HepG2 (cell line): ENCODE data around the gene FBXW12. TPM values are rescaled to one million over a fixed set of nuclear protein-coding genes. Genes with fewer than 3 reads are reported as not detected.
A peak's percentile ranks its signal among the peaks of the same experiment; 100 is the strongest.

Source experiments
- ATAD3A ChIP-seq: sonication (generic); formaldehyde crosslinking; IDR thresholded peaks from 2 replicates; pipeline ENCODE4 v1.4.0; 2020; ENCODE audit warnings: missing genetic modification reagents
- CREB1 ChIP-seq, 2 experiments: fragments of 450-650 bp in 1 of 2; IDR thresholded peaks; 2 replicates each; pipeline ENCODE4 v1.6.1; 2016 to 2017; ENCODE audit warnings: control low read depth in 1 of 2, mild to moderate bottlenecking in 1 of 2, missing compliant biosample characterization in 1 of 2, missing genetic modification characterization in 1 of 2
- ELF1 ChIP-seq: sonication (generic); formaldehyde crosslinking; IDR thresholded peaks from 2 replicates; pipeline ENCODE4 v1.4.0; 2020; ENCODE audit warnings: missing genetic modification reagents
- GZF1 ChIP-seq: sonication (generic); formaldehyde crosslinking; IDR thresholded peaks from 2 replicates; pipeline ENCODE4 v1.5.1; 2020; ENCODE audit warnings: mild to moderate bottlenecking, missing genetic modification reagents
- HES4 ChIP-seq: sonication (generic); formaldehyde crosslinking; IDR thresholded peaks from 2 replicates; pipeline ENCODE4 v1.9.0; 2021; ENCODE audit warnings: mild to moderate bottlenecking, missing genetic modification reagents, borderline replicate concordance
- HOXA7 ChIP-seq: sonication (generic); formaldehyde crosslinking; IDR thresholded peaks from 2 replicates; pipeline ENCODE4 v1.8.1; 2022; ENCODE audit warnings: mild to moderate bottlenecking, missing genetic modification reagents, moderate library complexity
- MEIS1 ChIP-seq: sonication (generic); formaldehyde crosslinking; IDR thresholded peaks from 2 replicates; pipeline ENCODE4 v1.9.0; 2021; ENCODE audit warnings: mild to moderate bottlenecking, missing genetic modification reagents, moderate library complexity, borderline replicate concordance
- MXD3 ChIP-seq: IDR thresholded peaks from 2 replicates; pipeline ENCODE4 v1.6.1; 2016; ENCODE audit warnings: mild to moderate bottlenecking, missing biosample characterization, missing genetic modification reagents
- PBX2 ChIP-seq: IDR thresholded peaks from 2 replicates; pipeline ENCODE4 v1.6.1; 2016; ENCODE audit warnings: control low read depth
- RCOR2 ChIP-seq: IDR thresholded peaks from 2 replicates; pipeline ENCODE4 v1.6.1; 2016; ENCODE audit warnings: missing biosample characterization, missing genetic modification reagents
- RFX3 ChIP-seq: IDR thresholded peaks from 2 replicates; pipeline ENCODE4 v1.6.1; 2016; ENCODE audit warnings: missing biosample characterization, missing genetic modification reagents
- SNAPC4 ChIP-seq: sonication (generic); formaldehyde crosslinking; IDR thresholded peaks from 2 replicates; pipeline ENCODE4 v1.4.0; 2020; ENCODE audit warnings: mild to moderate bottlenecking, missing genetic modification reagents
- STAG1 ChIP-seq: sonication (generic); formaldehyde crosslinking; IDR thresholded peaks from 2 replicates; pipeline ENCODE4 v1.4.0; 2020; ENCODE audit warnings: missing genetic modification reagents
- TBL1XR1 ChIP-seq: fragments of 150-350 bp; IDR thresholded peaks from 2 replicates; pipeline ENCODE4 v1.6.1; 2014; ENCODE audit warnings: borderline replicate concordance, low read length; ENCODE audit not compliant: partially characterized antibody
- UBTF ChIP-seq: sonication (generic); formaldehyde crosslinking; IDR thresholded peaks from 2 replicates; pipeline ENCODE4 v1.4.0; 2020; ENCODE audit warnings: mild to moderate bottlenecking, missing genetic modification reagents
- ZFYVE20 ChIP-seq: sonication (generic); formaldehyde crosslinking; IDR thresholded peaks from 2 replicates; pipeline ENCODE4 v1.8.0; 2023; ENCODE audit warnings: low read depth, mild to moderate bottlenecking, moderate library complexity, missing genetic modification reagents, borderline replicate concordance
- ZNF143 ChIP-seq: sonication (generic); formaldehyde crosslinking; IDR thresholded peaks from 2 replicates; pipeline ENCODE4 v1.4.0; 2020; ENCODE audit warnings: missing genetic modification reagents
- ZNF558 ChIP-seq: sonication (generic); formaldehyde crosslinking; IDR thresholded peaks from 2 replicates; pipeline ENCODE4 v1.9.0; 2022; ENCODE audit warnings: mild to moderate bottlenecking, missing genetic modification reagents, borderline replicate concordance
- ZNF567 ChIP-seq: sonication (generic); formaldehyde crosslinking; IDR thresholded peaks from 2 replicates; pipeline ENCODE4 v1.8.1; 2023; ENCODE audit warnings: mild to moderate bottlenecking, missing genetic modification reagents, borderline replicate concordance
- ZNF746 ChIP-seq: sonication (generic); formaldehyde crosslinking; IDR thresholded peaks from 2 replicates; pipeline ENCODE4 v1.8.0; 2022; ENCODE audit warnings: mild to moderate bottlenecking, missing genetic modification reagents
- ZSCAN31 ChIP-seq: sonication (generic); formaldehyde crosslinking; IDR thresholded peaks from 2 replicates; pipeline ENCODE4 v1.5.0; 2020; ENCODE audit warnings: low read depth, mild to moderate bottlenecking, missing genetic modification reagents
- polyA plus RNA-seq, 8 experiments: library from polyadenylated mRNA; depleted of rRNA in 3 of 8; stranded (reverse) in 7 of 8; unstranded in 1 of 8; fragments of >200 nt; fragmentation: Illumina TruSeq in 4 of 8; extraction: Trizol in 4 of 8; gene quantifications; 2 replicates each; pipeline versions ENCODE4 v1.2.1 to v1.2.3, GENCODE V29; 2011 to 2016; ENCODE audit warnings: low read depth in 4 of 8, missing spikeins in 1 of 8, mixed read lengths in 1 of 8; ENCODE audit not compliant: insufficient read depth in 1 of 8
- total RNA-seq, 5 experiments: library from RNA; depleted of rRNA; stranded (reverse); fragments of >200 nt; fragmentation: Illumina TruSeq; extraction: Trizol; gene quantifications; 2 replicates each; pipeline ENCODE4 v1.2.3, GENCODE V29; 2016; ENCODE audit warnings: low read depth in 1 of 5

Gene FBXW12
- total and polyA plus RNA-seq, 2 of the 13 experiments (the other 11 are each of a cell fraction or from before 2014, with no cell fraction given), result not detected

- TF ChIP-seq UBTF (no peak; the same call in 1 of the 2 replicates), ATAD3A (no peak), SNAPC4 (CRISPR knock-in tag) (no peak; the same call in 1 of the 2 replicates), MXD3 (CRISPR knock-in tag) (no peak), HOXA7 (CRISPR knock-in tag) (no peak), ZSCAN31 (CRISPR knock-in tag) (peak; percentile 45; the same call in 1 of the 2 replicates), STAG1 (CRISPR knock-in tag) (no peak), ZNF746 (CRISPR knock-in tag) (peak; percentile 95), HES4 (CRISPR knock-in tag) (no peak), RCOR2 (CRISPR knock-in tag) (no peak), ZFYVE20 (no peak), MEIS1 (no peak; the same call in 1 of the 2 replicates), PBX2 (CRISPR knock-in tag) (no peak), CREB1 (IDR thresholded peaks at IDR 0.05) (no peak), CREB1 (CRISPR knock-in tag; IDR thresholded peaks at IDR 0.05) (no peak), GZF1 (CRISPR knock-in tag) (no peak), ZNF558 (CRISPR knock-in tag) (0 out of 2 replicates have a peak, but pooled peaks have one; percentile 11), ZNF567 (no peak), TBL1XR1 (no peak), ELF1 (CRISPR knock-in tag) (no peak), RFX3 (CRISPR knock-in tag) (no peak), ZNF143 (peak; percentile 45; the same call in 1 of the 2 replicates)
Observed at GRCh38 chr3:48428572-48429316, 56.7 kb downstream of the FBXW12 start (continued).
